Ovary (tissue), 9 donors: ENCODE data around the gene TNFSF8. TPM values are rescaled to one million over a fixed set of nuclear protein-coding genes. Genes with fewer than 3 reads are reported as not detected.

Experiments used
- DNase-seq, 5 donors: peaks; one replicate each; pipeline ENCODE4 v3.0.0-alpha.2; 2019 to 2020
- H3K27ac ChIP-seq, 2 donors: fragments of 200-600 bp; one replicate each; pipeline versions ENCODE4 v1.5.1 to v1.8.0; 2019 to 2022
- H3K27me3 ChIP-seq: fragments of 200-600 bp; one replicate; pipeline ENCODE4 v1.8.0; 2022
- H3K36me3 ChIP-seq: fragments of 200-600 bp; sonication (generic); one replicate; pipeline ENCODE4 v1.5.1; 2019
- H3K4me1 ChIP-seq: one replicate; pipeline ENCODE4 v1.8.1; 2013; ENCODE audit warnings: mild to moderate bottlenecking, moderate library complexity; ENCODE audit not compliant: insufficient read depth
- H3K4me3 ChIP-seq: fragments of 200-600 bp; sonication (generic); one replicate; pipeline ENCODE4 v1.5.1; 2017
- H3K9me3 ChIP-seq, 2 donors: fragments of 200-600 bp in 1 of 2; sonication (generic) in 1 of 2; one replicate each; pipeline versions ENCODE4 v1.5.1 to v1.8.1; 2013 to 2019; ENCODE audit warnings: mild to moderate bottlenecking in 1 of 2, moderate library complexity in 1 of 2
- EP300 ChIP-seq: sonication (generic); formaldehyde crosslinking; IDR thresholded peaks from one replicate; pipeline ENCODE4 v1.6.1; 2017; ENCODE audit warnings: antibody characterized with exemption
- POLR2A ChIP-seq: fragments of 450-650 bp; IDR thresholded peaks from one replicate; pipeline ENCODE4 v1.6.1; 2017; ENCODE audit warnings: antibody characterized with exemption, mild to moderate bottlenecking, moderate library complexity
- WGBS, 3 donors: extraction: QIAGEN DNeasy Blood & Tissue Kit in 1 of 3; methylation state at CpG; one replicate each; pipeline versions ENCODE4 v1.1.5 to v1.1.7; 2013 to 2017; 5-methylcytosine and 5-hydroxymethylcytosine counted together
- intact Hi-C, 4 donors: fragments of 100-400 bp; cut with DNase I; formaldehyde crosslinking; loops; one replicate each; pipeline versions ENCODE4 v1.11.0 to v1.15.1; 2022 to 2023
- polyA plus RNA-seq, 2 donors: library from polyadenylated mRNA; stranded (reverse); fragments of 200-250 nt in 1 of 2; fragments of 350-450 nt in 1 of 2; fragmentation: Illumina TruSeq in 1 of 2; extraction: RNeasy Lipid Tissue Mini Kit (QIAGEN cat#74804) in 1 of 2; gene quantifications; one replicate each; pipeline ENCODE4 v1.2.3, GENCODE V29; 2013 to 2014
- total RNA-seq, 7 donors: library from RNA; depleted of rRNA in 2 of 7; stranded (reverse); fragments of >200 nt in 2 of 7; fragmentation: NEBNext Ultra II Directional in 3 of 7; extraction: Animal tissue kit (Norgen Biotek cat#: 25700) in 3 of 7; gene quantifications; one replicate each; pipeline versions ENCODE4 v1.1.0 to v1.2.4, GENCODE V29; 2016 to 2023
- TF ChIP-seq, protein P1 (sequence below), 3 donors: fragments of 450-650 bp in 2 of 3; fragments of 200-600 bp in 1 of 3; IDR thresholded peaks; one replicate each; pipeline versions ENCODE4 v1.5.1 to v1.8.0; 2016 to 2022; ENCODE audit warnings: antibody characterized with exemption in 3 of 3, mild to moderate bottlenecking in 1 of 3
- donor health status: DM: no; HTN: no; CAD: no; lungs with moderate emphysema.
- donor health status: DM: no; HTN: no; CAD: no.
- donor health status: Bipolar disorder and iron deficiency.
- donor health status: DM: yes; HTN: yes; CAD: no.
- donor health status: DM: no; HTN: no; CAD: no.
- donor health status: DM: yes; HTN: yes; CAD: no.

TNFSF8 gene
- total and polyA plus RNA-seq, 9 donors: 0.38 to 5.2 (median 1.0) TPM

DNA sequence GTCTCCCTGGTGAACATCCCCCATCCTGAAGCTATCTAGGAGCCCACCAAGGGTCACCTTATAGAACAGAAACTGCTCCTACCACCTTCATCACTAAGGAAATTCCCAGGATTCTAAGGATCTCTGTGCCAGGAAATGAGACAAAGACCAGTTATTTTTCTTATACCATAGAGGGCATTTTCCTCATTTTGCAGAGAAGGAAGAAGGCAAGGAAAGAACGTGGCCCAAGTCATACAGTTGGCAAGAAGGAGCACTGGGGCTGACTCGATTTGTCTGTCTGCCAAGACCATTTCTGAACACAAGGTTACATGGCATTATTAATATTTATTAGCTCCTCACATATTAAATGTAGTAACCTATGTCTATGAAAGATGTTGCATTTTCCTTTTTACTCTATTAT lies 74.9 kb downstream of the TNFSF8 start:
- intact Hi-C loops: no loop called here
- WGBS, 3 donors: 39 to 65% (median 58%) methylated on average over 2 of the region's 2 CpGs

DNA sequence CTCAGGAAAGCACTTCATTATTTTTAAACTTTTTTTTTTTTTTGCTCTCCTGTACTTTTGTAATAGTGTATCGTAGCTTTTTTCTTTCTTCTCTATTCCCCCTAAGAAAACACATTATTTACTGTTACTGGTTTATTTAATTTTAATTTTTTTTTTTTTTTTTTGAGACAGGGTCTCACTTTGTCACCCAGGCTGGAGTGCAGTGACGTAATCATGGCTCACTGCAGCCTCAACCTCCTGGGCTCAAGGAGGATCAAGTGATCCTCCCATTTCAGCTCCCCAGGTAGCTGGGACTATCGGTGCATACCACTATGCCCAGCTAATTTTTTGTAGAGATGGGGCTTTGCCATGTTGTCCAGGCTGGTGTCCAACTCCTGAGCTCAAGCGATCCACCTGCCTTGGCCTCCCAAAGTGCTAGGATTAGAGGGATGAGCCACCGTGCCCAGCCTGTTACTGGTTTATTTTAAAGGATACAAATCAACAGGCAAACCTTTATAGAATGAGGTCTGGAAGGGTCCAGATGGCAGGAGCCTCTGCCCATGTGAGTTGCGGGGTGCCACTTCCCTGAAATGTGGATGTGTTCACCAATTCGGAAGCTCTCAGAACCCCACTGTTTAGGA lies 75.5 kb downstream of the TNFSF8 start:
- Histone ChIP-seq H3K4me3 (no peak overlapping the region), H3K9me3 (no peaks in the 10 kb centered on the region), H3K27me3 (no peaks in the 10 kb centered on the region), H3K27ac (no peak overlapping the region), H3K4me1 (no peaks in the 10 kb centered on the region), H3K36me3 (no peaks in the 10 kb centered on the region)
- 90 to 93% (median 92%) methylated on average over 7 of the region's 7 CpGs for WGBS, 3 donors
- TF ChIP-seq, protein P1, sequence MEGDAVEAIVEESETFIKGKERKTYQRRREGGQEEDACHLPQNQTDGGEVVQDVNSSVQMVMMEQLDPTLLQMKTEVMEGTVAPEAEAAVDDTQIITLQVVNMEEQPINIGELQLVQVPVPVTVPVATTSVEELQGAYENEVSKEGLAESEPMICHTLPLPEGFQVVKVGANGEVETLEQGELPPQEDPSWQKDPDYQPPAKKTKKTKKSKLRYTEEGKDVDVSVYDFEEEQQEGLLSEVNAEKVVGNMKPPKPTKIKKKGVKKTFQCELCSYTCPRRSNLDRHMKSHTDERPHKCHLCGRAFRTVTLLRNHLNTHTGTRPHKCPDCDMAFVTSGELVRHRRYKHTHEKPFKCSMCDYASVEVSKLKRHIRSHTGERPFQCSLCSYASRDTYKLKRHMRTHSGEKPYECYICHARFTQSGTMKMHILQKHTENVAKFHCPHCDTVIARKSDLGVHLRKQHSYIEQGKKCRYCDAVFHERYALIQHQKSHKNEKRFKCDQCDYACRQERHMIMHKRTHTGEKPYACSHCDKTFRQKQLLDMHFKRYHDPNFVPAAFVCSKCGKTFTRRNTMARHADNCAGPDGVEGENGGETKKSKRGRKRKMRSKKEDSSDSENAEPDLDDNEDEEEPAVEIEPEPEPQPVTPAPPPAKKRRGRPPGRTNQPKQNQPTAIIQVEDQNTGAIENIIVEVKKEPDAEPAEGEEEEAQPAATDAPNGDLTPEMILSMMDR (IDR thresholded peaks at IDR 0.05): no peak
- no peak for TF ChIP-seq POLR2A
- no peak for TF ChIP-seq EP300
- DNase-seq: no peak
- intact Hi-C loops: no loop called here

More for the DNA sequence above, 74.9 kb downstream of the TNFSF8 start:
- DNase-seq: no peak
- TF ChIP-seq, protein P1 (IDR thresholded peaks at IDR 0.05): no peak
- no peak for TF ChIP-seq POLR2A
- no peak for TF ChIP-seq EP300
- H3K9me3 ChIP-seq: no peaks in the 10 kb centered on the region
- no peaks in the 10 kb centered on the region for H3K4me1 ChIP-seq
- no peaks in the 10 kb centered on the region for H3K27me3 ChIP-seq
- no peaks in the 10 kb centered on the region for H3K36me3 ChIP-seq
- no peak overlapping the region for H3K4me3 ChIP-seq
- H3K27ac ChIP-seq: no peak overlapping the region

DNA sequence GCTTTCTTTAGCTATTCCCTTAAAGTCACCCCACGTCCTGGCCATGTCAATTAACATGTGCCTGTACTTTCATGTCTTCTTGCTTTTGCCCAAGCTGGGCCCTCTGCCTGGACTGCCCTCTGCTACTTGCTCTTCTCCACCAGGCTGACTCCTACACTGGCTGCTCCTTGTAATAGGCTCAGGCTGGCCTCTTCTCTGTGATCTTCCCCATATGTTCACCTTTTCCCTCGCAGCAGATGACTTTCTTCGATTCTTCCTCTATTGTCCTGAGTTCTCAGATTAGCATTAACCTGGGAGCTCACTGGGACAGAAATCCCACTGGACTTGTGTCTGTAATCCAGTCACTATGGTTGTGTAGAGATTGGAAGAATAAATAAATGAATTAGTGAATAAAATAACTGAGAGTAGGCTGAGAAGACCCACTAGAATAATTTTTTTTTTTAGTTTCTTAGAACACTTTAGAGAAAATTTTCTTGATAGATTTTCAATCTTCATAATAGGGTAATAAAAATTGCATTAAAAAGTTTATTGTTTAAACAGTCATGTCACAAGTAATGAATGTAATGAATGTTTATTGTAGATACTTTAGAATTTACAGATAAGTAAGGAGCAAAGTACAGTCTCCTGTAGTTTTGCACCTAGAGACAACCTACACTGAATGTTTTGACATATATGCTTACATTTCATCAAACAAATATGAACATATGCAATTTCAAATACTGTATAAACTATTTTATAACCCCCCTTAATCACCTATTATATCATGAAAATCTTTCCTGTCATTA lies 77.1 kb downstream of the TNFSF8 start:
- WGBS, 3 donors: 70 to 79% (median 75%) methylated on average over 3 of the region's 3 CpGs
- TF ChIP-seq, protein P1 (IDR thresholded peaks at IDR 0.05): no peak
- no peak for TF ChIP-seq POLR2A
- no peak for TF ChIP-seq EP300
- Histone ChIP-seq H3K27ac (no peak overlapping the region), H3K9me3 (no peaks in the 10 kb centered on the region), H3K36me3 (no peaks in the 10 kb centered on the region), H3K27me3 (no peaks in the 10 kb centered on the region), H3K4me1 (no peaks in the 10 kb centered on the region), H3K4me3 (no peak overlapping the region)
- DNase-seq: no peak
- intact Hi-C loops: no loop called here

DNA sequence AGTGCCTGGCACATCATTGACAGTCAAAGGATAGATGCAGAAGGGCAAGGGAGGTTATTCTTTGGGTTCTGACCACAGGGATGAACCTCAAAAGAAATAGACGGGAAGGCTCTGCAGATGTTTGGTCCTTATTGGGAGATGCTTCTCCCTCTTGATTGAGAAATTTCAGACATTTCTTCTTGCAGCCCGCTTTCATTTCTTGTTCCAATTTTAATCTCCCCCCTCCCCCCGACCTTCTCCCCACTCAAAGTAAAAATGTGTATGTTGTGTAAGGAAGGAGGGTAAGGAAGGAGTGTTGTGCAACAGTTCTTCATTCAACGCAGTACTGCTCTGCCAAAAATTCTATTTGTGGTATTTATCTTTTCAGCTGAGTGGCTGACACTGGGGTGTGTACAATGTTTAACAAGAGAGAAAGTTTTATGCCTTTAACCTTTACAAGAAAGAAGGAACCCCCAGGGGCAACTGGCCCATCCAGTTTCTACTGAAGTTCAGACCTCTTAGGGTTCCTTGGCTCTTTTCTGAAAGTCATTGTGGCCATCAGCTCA lies 78.3 kb downstream of the TNFSF8 start:
- Histone ChIP-seq H3K36me3 (no peaks in the 10 kb centered on the region), H3K4me3 (no peak overlapping the region), H3K27ac (no peak overlapping the region), H3K27me3 (no peaks in the 10 kb centered on the region), H3K4me1 (no peaks in the 10 kb centered on the region), H3K9me3 (no peaks in the 10 kb centered on the region)
- DNase-seq: no peak
- WGBS, 3 donors: 50 to 67% (median 61%) methylated on average over 4 of the region's 4 CpGs
- intact Hi-C loops: no loop called here
- TF ChIP-seq, protein P1 (IDR thresholded peaks at IDR 0.05): no peak
- no peak for TF ChIP-seq EP300
- no peak for TF ChIP-seq POLR2A
